ENCODE measurements around the gene PPP2R3A. TPM values are rescaled to one million over a fixed set of nuclear protein-coding genes. Genes with fewer than 3 reads are reported as not detected.
A peak's percentile ranks its signal among the peaks of the same experiment; 100 is the strongest.

Gene PPP2R3A
- total and polyA plus RNA-seq, 2 of the 13 experiments (the other 11 are each of a cell fraction or from before 2014, with no cell fraction given), result 0.07 to 0.12 TPM

GRCh38 chr3:136196401-136197158 is 231.1 kb downstream of the PPP2R3A start (continued):
- TF ChIP-seq TSC22D2 (CRISPR knock-in tag; IDR thresholded peaks at IDR 0.05; ENCODE audit: borderline replicate concordance) (peak; percentile 84), PHF5A (CRISPR knock-in tag; IDR thresholded peaks at IDR 0.05; ENCODE audit: low read depth, unreplicated experiment) (peak; percentile 29), ZNF782 (CRISPR knock-in tag; IDR thresholded peaks at IDR 0.05; ENCODE audit: borderline replicate concordance) (peak; percentile 80), HMG20B (CRISPR knock-in tag; conservative IDR thresholded peaks at IDR 0.05) (no peak), NFRKB (IDR thresholded peaks at IDR 0.05) (no peak), RARA (CRISPR knock-in tag; IDR thresholded peaks at IDR 0.05) (peak; percentile 41; the same call in 1 of the 2 replicates), ZNF598 (CRISPR knock-in tag; IDR thresholded peaks at IDR 0.05; ENCODE audit: borderline replicate concordance) (peak; percentile 97), MAF1 (CRISPR knock-in tag; IDR thresholded peaks at IDR 0.05; ENCODE audit: borderline replicate concordance) (peak; percentile 90), HDAC6 (IDR thresholded peaks at IDR 0.05; ENCODE audit: low read depth, low read length) (no peak), FOXM1 (CRISPR knock-in tag; IDR thresholded peaks at IDR 0.05) (peak; percentile 84), ZNF383 (CRISPR knock-in tag; IDR thresholded peaks at IDR 0.05; ENCODE audit: borderline replicate concordance) (0 out of 2 replicates have a peak, but pooled peaks have one; percentile 22), ZNF709 (CRISPR knock-in tag; IDR thresholded peaks at IDR 0.05) (peak; percentile 99), ZBTB34 (CRISPR knock-in tag; IDR thresholded peaks at IDR 0.05) (peak; percentile 94), STAG1 (CRISPR knock-in tag; IDR thresholded peaks at IDR 0.05) (peak; percentile 39), ZNF746 (CRISPR knock-in tag; IDR thresholded peaks at IDR 0.05) (peak; percentile 80), KLF9 (CRISPR knock-in tag; IDR thresholded peaks at IDR 0.05; ENCODE audit: low read depth) (peak; percentile 66; the same call in 1 of the 2 replicates), POLR2G (IDR thresholded peaks at IDR 0.05; ENCODE audit: low read depth, low read length) (peak; percentile 97), HIVEP1 (CRISPR knock-in tag; IDR thresholded peaks at IDR 0.05) (peak; percentile 97)
- TF ChIP-seq, protein P1, sequence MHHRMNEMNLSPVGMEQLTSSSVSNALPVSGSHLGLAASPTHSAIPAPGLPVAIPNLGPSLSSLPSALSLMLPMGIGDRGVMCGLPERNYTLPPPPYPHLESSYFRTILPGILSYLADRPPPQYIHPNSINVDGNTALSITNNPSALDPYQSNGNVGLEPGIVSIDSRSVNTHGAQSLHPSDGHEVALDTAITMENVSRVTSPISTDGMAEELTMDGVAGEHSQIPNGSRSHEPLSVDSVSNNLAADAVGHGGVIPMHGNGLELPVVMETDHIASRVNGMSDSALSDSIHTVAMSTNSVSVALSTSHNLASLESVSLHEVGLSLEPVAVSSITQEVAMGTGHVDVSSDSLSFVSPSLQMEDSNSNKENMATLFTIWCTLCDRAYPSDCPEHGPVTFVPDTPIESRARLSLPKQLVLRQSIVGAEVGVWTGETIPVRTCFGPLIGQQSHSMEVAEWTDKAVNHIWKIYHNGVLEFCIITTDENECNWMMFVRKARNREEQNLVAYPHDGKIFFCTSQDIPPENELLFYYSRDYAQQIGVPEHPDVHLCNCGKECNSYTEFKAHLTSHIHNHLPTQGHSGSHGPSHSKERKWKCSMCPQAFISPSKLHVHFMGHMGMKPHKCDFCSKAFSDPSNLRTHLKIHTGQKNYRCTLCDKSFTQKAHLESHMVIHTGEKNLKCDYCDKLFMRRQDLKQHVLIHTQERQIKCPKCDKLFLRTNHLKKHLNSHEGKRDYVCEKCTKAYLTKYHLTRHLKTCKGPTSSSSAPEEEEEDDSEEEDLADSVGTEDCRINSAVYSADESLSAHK (CRISPR knock-in tag; IDR thresholded peaks at IDR 0.05; ENCODE audit: borderline replicate concordance), result no peak; the same call in 1 of the 2 replicates
- TF ChIP-seq, protein P2, sequence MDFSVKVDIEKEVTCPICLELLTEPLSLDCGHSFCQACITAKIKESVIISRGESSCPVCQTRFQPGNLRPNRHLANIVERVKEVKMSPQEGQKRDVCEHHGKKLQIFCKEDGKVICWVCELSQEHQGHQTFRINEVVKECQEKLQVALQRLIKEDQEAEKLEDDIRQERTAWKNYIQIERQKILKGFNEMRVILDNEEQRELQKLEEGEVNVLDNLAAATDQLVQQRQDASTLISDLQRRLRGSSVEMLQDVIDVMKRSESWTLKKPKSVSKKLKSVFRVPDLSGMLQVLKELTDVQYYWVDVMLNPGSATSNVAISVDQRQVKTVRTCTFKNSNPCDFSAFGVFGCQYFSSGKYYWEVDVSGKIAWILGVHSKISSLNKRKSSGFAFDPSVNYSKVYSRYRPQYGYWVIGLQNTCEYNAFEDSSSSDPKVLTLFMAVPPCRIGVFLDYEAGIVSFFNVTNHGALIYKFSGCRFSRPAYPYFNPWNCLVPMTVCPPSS (IDR thresholded peaks at IDR 0.05), result no peak
- TF ChIP-seq, protein P3, sequence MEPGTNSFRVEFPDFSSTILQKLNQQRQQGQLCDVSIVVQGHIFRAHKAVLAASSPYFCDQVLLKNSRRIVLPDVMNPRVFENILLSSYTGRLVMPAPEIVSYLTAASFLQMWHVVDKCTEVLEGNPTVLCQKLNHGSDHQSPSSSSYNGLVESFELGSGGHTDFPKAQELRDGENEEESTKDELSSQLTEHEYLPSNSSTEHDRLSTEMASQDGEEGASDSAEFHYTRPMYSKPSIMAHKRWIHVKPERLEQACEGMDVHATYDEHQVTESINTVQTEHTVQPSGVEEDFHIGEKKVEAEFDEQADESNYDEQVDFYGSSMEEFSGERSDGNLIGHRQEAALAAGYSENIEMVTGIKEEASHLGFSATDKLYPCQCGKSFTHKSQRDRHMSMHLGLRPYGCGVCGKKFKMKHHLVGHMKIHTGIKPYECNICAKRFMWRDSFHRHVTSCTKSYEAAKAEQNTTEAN (CRISPR knock-in tag; conservative IDR thresholded peaks at IDR 0.05), result peak; percentile 92
- TF ChIP-seq, protein P4, sequence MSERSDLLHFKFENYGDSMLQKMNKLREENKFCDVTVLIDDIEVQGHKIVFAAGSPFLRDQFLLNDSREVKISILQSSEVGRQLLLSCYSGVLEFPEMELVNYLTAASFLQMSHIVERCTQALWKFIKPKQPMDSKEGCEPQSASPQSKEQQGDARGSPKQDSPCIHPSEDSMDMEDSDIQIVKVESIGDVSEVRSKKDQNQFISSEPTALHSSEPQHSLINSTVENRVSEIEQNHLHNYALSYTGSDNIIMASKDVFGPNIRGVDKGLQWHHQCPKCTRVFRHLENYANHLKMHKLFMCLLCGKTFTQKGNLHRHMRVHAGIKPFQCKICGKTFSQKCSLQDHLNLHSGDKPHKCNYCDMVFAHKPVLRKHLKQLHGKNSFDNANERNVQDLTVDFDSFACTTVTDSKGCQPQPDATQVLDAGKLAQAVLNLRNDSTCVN (CRISPR knock-in tag; IDR thresholded peaks at IDR 0.05; ENCODE audit: borderline replicate concordance), result peak; percentile 51

All from HepG2 (cell line).